Skeletal muscle satellite cell (primary cell): ENCODE measurements around the gene SLC30A1.
"Not testable (repeated sequence)": the region's sequence is repeated elsewhere in the genome, so short reads cannot be mapped to it uniquely, and the experiment has no call there.

Experiments used
- H3K27me3 ChIP-seq: 2 replicates; pipeline ENCODE4 v1.7.0; 2013; ENCODE audit warnings: low read length; ENCODE audit not compliant: control insufficient read depth, insufficient read depth
- H3K36me3 ChIP-seq: 2 replicates; pipeline ENCODE4 v1.7.0; 2013; ENCODE audit warnings: mild to moderate bottlenecking, control low read depth, low read length; ENCODE audit not compliant: insufficient read depth
- H3K4me1 ChIP-seq: 2 replicates; pipeline ENCODE4 v1.7.0; 2013; ENCODE audit warnings: low read length; ENCODE audit not compliant: control insufficient read depth, insufficient read depth
- H3K4me2 ChIP-seq: 2 replicates; pipeline ENCODE4 v1.7.0; 2013; ENCODE audit warnings: mild to moderate bottlenecking, low read length
- H3K4me3 ChIP-seq: 2 replicates; pipeline ENCODE4 v1.7.0; 2013; ENCODE audit warnings: low read length
- H3K9ac ChIP-seq: 2 replicates; pipeline ENCODE4 v1.7.0; 2013; ENCODE audit warnings: mild to moderate bottlenecking, low read depth, low read length, moderate library complexity
- H3K9me3 ChIP-seq: replicated peaks from 2 replicates; pipeline ENCODE4 v1.7.0; 2013; ENCODE audit warnings: mild to moderate bottlenecking, control low read depth, low read length

The SLC30A1 gene

GRCh38 chr1:211577819-211578639 is 932 bp downstream of the SLC30A1 start:
- Histone ChIP-seq H3K27me3 (no peaks in the 10 kb centered on the region), H3K4me1 (peaks cover 33% of the 10 kb centered on the region)

GRCh38 chr1:211577277-211577818 is 1.6 kb downstream of the SLC30A1 start:
- H3K4me3 ChIP-seq = peak overlapping the region; percentile 90
- peak overlapping the region; percentile 95 for H3K9ac ChIP-seq
- peaks cover 33% of the 10 kb centered on the region for H3K4me1 ChIP-seq

More at GRCh38 chr1:211577819-211578639, 932 bp downstream of the SLC30A1 start:
- peak overlapping the region; percentile 91 for H3K4me2 ChIP-seq
- H3K36me3 ChIP-seq = peaks cover 30% of the 10 kb centered on the region
- peak overlapping the region; percentile 90 for H3K4me3 ChIP-seq
- H3K9ac ChIP-seq = peak overlapping the region; percentile 95
- H3K9me3 ChIP-seq = no peaks in the 10 kb centered on the region

DNA sequence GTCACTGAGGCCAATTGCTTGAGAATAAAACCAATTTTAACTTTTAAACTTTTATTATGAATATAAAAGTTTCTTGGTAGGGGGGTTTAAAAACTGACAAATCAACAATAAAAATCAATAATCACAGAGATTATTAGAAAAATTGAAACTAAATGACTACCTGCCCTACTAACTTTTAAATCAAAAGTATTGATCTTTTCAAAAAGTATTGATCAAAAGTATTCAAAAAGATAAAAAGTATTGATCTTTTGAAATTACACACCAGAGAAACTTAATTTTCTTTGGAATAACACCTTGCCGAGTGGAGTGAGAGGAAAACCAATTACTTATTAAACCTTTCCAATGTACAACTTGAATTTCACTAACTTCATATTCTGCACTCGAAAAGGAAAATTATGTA is 2.2 kb downstream of the SLC30A1 start:
- Histone ChIP-seq H3K9ac (peak overlapping the region; percentile 95), H3K4me1 (peaks cover 27% of the 10 kb centered on the region), H3K36me3 (peaks cover 32% of the 10 kb centered on the region)

More at GRCh38 chr1:211577277-211577818, 1.6 kb downstream of the SLC30A1 start:
- peak overlapping the region; percentile 91 for H3K4me2 ChIP-seq
- peaks cover 32% of the 10 kb centered on the region for H3K36me3 ChIP-seq
- no peaks in the 10 kb centered on the region for H3K27me3 ChIP-seq
- no peaks in the 10 kb centered on the region for H3K9me3 ChIP-seq

DNA sequence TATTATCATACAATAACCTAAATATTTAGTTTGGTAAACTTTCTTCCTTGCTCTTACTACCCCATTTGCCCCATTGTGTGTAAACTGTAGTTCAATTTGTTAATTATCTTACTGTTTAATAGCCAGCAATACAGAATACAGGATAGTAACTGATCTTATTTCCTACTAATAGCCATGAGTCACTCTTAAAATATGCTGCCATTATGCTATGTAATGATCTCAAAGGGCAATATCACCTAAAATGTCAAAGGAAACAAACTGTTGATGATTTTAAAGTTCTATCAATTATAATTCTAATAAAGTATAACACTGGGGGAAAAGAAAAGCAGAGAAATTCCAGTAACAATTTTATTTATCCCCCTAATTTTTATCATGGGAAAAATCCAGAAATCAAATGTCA is 4.3 kb downstream of the SLC30A1 start:
- peaks cover 32% of the 10 kb centered on the region for H3K36me3 ChIP-seq
- H3K9ac ChIP-seq = no peak overlapping the region
- peak overlapping the region; percentile 91 for H3K4me2 ChIP-seq
- H3K4me1 ChIP-seq = peaks cover 19% of the 10 kb centered on the region
- no peaks in the 10 kb centered on the region for H3K27me3 ChIP-seq
- H3K9me3 ChIP-seq = no peaks in the 10 kb centered on the region
- H3K4me3 ChIP-seq = peak overlapping the region; percentile 90

More for the DNA sequence above, 2.2 kb downstream of the SLC30A1 start:
- Histone ChIP-seq H3K9me3 (no peaks in the 10 kb centered on the region), H3K4me3 (peak overlapping the region; percentile 90), H3K4me2 (peak overlapping the region; percentile 91), H3K27me3 (no peaks in the 10 kb centered on the region)

DNA sequence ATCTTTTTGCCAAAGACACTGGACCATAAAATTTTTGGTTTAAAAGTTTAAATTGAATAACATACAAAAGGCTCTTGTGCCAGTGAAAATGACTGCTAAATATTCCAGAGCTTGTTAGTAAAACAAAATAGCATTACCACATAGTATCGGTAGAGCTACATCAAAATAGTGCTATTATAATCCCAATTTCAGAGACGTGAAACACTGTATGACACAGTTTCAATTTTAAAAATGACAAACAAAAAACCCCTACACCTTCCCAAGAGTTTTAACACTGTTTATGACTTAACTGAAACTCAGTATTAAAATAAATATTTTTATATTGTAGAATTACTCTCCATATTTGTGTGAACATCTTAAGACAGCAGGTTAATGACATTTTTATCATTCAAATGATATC is 7.0 kb downstream of the SLC30A1 start:
- H3K27me3 ChIP-seq = no peaks in the 10 kb centered on the region
- H3K4me3 ChIP-seq = no peak overlapping the region
- no peak overlapping the region for H3K9ac ChIP-seq
- peaks cover 17% of the 10 kb centered on the region for H3K4me1 ChIP-seq
- H3K4me2 ChIP-seq = no peak overlapping the region
- H3K9me3 ChIP-seq = no peaks in the 10 kb centered on the region
- H3K36me3 ChIP-seq = peaks cover 32% of the 10 kb centered on the region

DNA sequence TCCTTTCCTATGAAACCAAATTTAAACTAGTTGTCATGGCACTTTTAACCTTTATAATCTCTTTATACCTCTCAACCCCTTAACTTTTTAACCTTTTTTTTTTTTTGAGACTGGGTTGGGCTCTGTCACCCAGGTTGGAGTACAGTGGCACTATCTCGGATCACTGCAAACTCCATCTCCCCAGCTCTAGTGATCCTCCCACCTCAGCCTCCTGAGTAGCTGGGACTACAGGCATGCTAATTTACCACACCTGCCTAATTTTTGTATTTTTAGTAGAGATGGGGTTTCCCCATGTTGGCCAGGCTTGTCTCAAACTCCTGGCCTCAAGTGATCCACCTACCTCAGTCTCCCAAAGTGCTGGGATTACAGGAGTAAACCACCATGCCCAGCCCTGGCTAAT is 8.6 kb downstream of the SLC30A1 start:
- not testable (repeated sequence) for H3K9me3 ChIP-seq, H3K9ac ChIP-seq, H3K4me2 ChIP-seq, H3K27me3 ChIP-seq, H3K4me3 ChIP-seq
- Histone ChIP-seq H3K4me1 (peaks cover 11% of the 10 kb centered on the region), H3K36me3 (peaks cover 24% of the 10 kb centered on the region)

DNA sequence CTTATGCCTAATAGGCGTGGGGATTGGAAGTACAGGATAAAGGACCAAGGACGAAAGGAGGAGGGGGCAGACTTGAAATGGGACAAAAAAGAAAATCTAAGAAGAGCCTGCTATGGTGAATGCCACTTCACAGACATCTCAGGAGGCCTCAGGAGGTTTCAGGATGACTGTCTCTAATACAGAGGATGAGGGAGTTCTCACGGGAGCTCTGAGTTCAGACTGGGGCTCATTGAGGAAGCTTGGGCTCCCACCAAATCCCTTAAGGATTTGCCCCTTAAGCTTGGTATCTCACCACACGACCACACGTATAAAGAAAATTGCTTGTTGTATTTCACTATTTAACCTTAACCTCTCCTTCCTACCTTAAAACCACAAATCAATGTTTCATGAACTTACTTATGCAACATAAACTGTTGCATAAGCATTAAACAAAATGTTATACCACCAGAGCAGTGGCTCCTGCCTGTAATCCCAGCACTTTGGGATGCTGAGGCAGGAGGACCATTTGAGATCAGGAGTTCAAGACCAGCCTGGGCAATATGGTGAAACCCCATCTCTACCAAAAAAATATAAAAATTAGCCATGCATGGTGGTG is 12.4 kb downstream of the SLC30A1 start:
- no peaks in the 10 kb centered on the region for H3K9me3 ChIP-seq
- no peaks in the 10 kb centered on the region for H3K36me3 ChIP-seq
- H3K4me1 ChIP-seq = no peaks in the 10 kb centered on the region
- H3K4me3 ChIP-seq = no peak overlapping the region
- no peak overlapping the region for H3K4me2 ChIP-seq
- H3K9ac ChIP-seq = no peak overlapping the region
- peaks cover 9% of the 10 kb centered on the region for H3K27me3 ChIP-seq

GRCh38 chr1:211564084-211564483 is 14.9 kb downstream of the SLC30A1 start:
- Histone ChIP-seq H3K36me3 (no peaks in the 10 kb centered on the region), H3K4me1 (no peaks in the 10 kb centered on the region), H3K9ac (no peak overlapping the region)

DNA sequence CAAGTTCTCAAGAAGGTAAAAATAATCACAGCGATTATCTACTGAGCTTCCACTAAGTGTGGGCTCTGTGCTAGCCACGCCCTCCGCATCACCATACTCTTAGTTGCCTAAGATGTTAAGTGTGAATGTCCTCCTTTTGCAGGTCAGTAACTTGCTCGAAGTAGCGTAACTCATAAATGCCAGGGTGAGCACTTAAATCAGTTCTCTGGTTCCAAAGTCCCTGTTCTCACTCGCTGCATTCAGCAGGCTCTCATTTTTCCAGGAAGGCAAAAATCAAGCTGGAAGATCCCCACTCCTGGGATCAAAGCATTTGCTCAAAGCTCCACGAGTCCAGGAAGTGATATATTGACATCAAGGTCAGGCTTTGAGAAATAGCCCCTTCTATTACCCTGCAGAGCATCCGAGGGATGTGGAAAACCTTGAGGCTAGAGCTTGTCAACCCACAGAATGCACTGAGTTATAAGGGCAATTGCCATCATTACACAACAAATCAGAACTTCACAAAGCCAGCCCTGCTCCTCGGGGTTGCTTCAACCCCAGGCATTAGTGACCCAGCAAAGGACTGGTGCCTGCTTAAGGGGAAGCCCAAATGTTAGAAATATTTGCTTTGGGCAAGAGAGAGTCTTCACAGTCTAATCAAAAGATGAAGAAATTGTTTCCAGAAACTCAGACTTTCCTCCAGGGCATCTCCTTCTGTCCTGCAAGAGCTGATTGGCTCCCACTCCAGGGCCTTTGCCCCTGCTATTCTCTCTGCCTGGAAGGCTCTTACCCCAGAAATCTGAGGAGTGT is 19.5 kb downstream of the SLC30A1 start:
- H3K9ac ChIP-seq = no peak overlapping the region

More at GRCh38 chr1:211564084-211564483, 14.9 kb downstream of the SLC30A1 start:
- H3K9me3 ChIP-seq = no peaks in the 10 kb centered on the region
- H3K4me2 ChIP-seq = no peak overlapping the region
- H3K4me3 ChIP-seq = no peak overlapping the region
- H3K27me3 ChIP-seq = peaks cover 9% of the 10 kb centered on the region

DNA sequence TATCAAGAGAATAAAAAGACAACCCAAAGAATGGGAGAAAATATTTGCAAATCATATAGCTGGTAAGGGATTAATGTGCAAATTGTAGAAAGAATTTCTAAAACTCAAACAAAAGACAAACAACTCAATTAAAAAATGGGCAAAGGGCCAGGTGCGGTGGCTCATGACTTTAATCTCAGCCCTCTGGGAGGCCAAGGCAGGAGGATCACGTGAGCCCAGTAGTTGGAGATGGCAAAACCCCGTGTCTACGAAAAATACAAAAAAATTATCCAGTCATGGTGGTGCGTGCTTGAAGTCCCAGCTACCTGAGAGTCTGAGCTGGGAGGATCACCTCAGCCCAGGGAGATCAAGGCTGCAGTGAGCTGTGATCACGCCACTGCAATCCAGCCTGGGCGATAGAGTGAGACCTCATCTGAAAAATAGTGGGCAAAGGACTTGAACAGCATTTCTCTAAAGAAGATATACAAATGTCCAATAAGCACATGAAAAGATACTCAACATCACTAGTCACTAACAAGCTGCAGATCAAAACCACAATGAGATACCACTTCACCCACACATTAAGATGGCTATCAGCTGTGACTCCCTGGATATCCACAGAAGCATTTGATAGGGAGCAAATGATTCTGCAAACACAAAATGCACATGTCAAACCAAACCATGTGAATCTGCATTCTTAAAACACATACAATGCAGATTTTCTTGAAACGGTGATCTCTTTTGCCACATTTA is 20.9 kb downstream of the SLC30A1 start:
- Histone ChIP-seq H3K9me3 (no peaks in the 10 kb centered on the region), H3K4me3 (no peak overlapping the region), H3K9ac (no peak overlapping the region), H3K36me3 (no peaks in the 10 kb centered on the region), H3K4me1 (no peaks in the 10 kb centered on the region), H3K4me2 (no peak overlapping the region), H3K27me3 (peaks cover 8% of the 10 kb centered on the region)

More for the DNA sequence above, 19.5 kb downstream of the SLC30A1 start:
- H3K36me3 ChIP-seq = no peaks in the 10 kb centered on the region
- H3K27me3 ChIP-seq = peaks cover 11% of the 10 kb centered on the region
- no peaks in the 10 kb centered on the region for H3K9me3 ChIP-seq
- no peak overlapping the region for H3K4me2 ChIP-seq
- no peak overlapping the region for H3K4me3 ChIP-seq
- no peaks in the 10 kb centered on the region for H3K4me1 ChIP-seq
